Breast epithelium (tissue), 4 donors: ENCODE measurements around the gene NNMT. TPM values are rescaled to one million over a fixed set of nuclear protein-coding genes. Genes with fewer than 3 reads are reported as not detected.

Source experiments
- DNase-seq, 2 donors: peaks; one replicate each; pipeline ENCODE4 v3.0.0-alpha.2; 2019; ENCODE audit warnings: low spot score in 2 of 2
- H3K27ac ChIP-seq, 2 donors: fragments of 200-600 bp; sonication (generic) in 1 of 2; one replicate each; pipeline ENCODE4 v1.5.1; 2016 to 2019; ENCODE audit warnings: mild to moderate bottlenecking in 1 of 2
- H3K27me3 ChIP-seq, 2 donors: fragments of 200-600 bp; sonication (generic) in 1 of 2; one replicate each; pipeline versions ENCODE4 v1.5.1 to v1.6.0; 2017 to 2019; ENCODE audit warnings: control low read depth in 1 of 2, mild to moderate bottlenecking in 1 of 2
- H3K36me3 ChIP-seq: fragments of 200-600 bp; one replicate; pipeline ENCODE4 v1.5.1; 2019
- H3K4me1 ChIP-seq, 2 donors: fragments of 200-600 bp; sonication (generic); one replicate each; pipeline ENCODE4 v1.5.1; 2016 to 2019; ENCODE audit warnings: control low read depth in 1 of 2
- H3K4me3 ChIP-seq, 3 donors: fragments of 200-600 bp; sonication (generic); 1 replicate in 2 of 3; 2 replicates in 1 of 3; pipeline ENCODE4 v1.5.1; 2016 to 2019; ENCODE audit warnings: mild to moderate bottlenecking in 3 of 3, moderate library complexity in 2 of 3
- H3K9me3 ChIP-seq, 2 donors: fragments of 200-600 bp; sonication (generic) in 1 of 2; one replicate each; pipeline ENCODE4 v1.5.1; 2016 to 2019; ENCODE audit warnings: control low read depth in 1 of 2
- POLR2A ChIP-seq: fragments of 450-650 bp; IDR thresholded peaks from one replicate; pipeline ENCODE4 v1.6.1; 2016; ENCODE audit warnings: antibody characterized with exemption, mild to moderate bottlenecking, moderate library complexity
- POLR2AphosphoS5 ChIP-seq, 3 donors: sonication (generic); formaldehyde crosslinking; IDR thresholded peaks; one replicate each; pipeline ENCODE4 v1.6.1; 2017; ENCODE audit warnings: antibody characterized with exemption in 3 of 3
- intact Hi-C: fragments of 100-400 bp; cut with DNase I; formaldehyde crosslinking; loops from one replicate; pipeline ENCODE4 v1.15.1; 2023; ENCODE audit warnings: low total_unique reads
- total RNA-seq, 3 donors: library from RNA; depleted of rRNA; stranded (reverse); fragments of >200 nt; gene quantifications; one replicate each; pipeline ENCODE4 v1.1.0, GENCODE V29; 2016
- TF ChIP-seq, protein P1 (sequence below), 3 donors: fragments of 450-650 bp; IDR thresholded peaks; one replicate each; pipeline ENCODE4 v1.5.1; 2016 to 2017; ENCODE audit warnings: antibody characterized with exemption in 3 of 3, mild to moderate bottlenecking in 3 of 3, moderate library complexity in 3 of 3

NNMT gene
- total RNA-seq, 3 donors from 2014 or later = 987 to 2,750 (median 1,078) TPM

DNA sequence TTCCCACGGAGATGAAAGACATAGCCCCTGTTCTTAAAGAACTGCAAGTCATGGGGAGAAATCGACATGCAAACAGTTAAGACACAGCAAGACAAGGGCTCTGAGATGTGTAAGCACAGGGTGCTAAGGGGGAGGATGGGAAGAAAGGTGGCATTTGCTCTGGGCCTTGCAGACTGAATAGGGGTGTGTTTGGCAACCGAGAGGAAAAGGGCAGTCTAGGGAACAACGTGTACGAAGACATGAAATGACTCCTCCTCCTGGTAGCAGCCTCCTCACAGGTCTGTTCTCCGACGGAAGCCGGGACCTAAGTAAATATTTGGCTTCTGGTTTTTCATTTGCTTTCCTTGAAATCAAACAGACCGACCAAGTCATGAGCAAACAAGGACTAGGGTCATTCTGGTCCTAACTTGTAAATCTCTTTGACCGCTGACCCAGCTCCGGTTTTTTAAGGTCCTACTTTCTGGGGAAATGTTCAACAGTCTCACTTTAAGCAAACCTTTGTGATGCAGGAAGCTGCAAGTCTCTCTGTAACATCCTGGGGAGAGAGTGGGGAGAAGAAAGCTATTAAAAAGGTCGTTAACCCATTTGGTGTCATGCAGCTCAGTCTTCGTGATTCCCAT, 19.7 kb downstream of the NNMT start:
- DNase-seq = no peak
- peak overlapping the region in 1 of 3 donors; percentile 7 for H3K4me3 ChIP-seq
- intact Hi-C loops = no loop called here
- peak overlapping the region; percentile 23 to 25 for H3K27ac ChIP-seq
- TF ChIP-seq POLR2A = no peak
- TF ChIP-seq POLR2AphosphoS5 (IDR thresholded peaks at IDR 0.05) = peak in 1 of 3 donors; percentile 54
- peaks cover 0 to 3% of the 10 kb centered on the region in 2 donors for H3K4me1 ChIP-seq
- no peaks in the 10 kb centered on the region for H3K9me3 ChIP-seq
- no peaks in the 10 kb centered on the region for H3K27me3 ChIP-seq
- H3K36me3 ChIP-seq = peaks cover 7% of the 10 kb centered on the region

DNA sequence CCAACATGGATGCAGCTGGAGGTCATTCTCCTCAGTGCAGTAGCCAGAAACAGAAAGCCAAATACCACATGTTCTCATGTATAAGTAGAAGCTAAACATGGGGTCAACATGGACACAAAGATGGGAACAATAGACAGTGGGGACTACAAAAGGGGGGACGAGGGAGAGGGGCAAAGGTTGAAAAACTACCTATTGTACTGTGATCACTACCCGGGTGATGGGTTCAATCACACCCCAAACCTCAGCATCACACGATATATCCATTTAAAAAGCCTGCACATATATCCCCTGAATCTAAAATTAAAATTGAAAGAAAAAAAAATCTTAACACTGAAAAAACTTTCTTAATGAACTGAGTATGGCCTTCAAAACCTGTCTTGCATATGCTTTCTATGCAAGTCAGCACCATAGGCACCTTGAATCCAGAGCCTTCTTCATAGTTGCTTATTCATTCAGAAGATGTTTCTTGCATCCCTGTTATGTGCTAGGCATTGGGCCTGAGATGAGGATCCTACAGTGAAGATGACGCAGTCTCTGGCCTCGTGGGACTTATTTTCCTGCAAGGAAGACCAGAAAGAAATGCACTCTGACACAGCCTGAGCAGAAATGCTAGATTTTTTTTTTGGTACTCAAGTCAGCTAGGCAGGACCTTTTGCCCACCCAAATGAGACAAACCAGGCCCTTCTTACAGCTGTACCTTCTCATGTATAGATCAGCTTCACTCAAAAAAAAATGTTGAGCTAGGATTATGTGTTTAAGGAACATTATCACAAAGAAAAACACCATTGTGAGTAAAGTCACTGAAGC, 21.0 kb downstream of the NNMT start:
- H3K36me3 ChIP-seq = peaks cover 7% of the 10 kb centered on the region
- DNase-seq = no peak
- peak overlapping the region in 1 of 2 donors; percentile 36 for H3K27ac ChIP-seq
- H3K9me3 ChIP-seq = no peaks in the 10 kb centered on the region
- TF ChIP-seq POLR2A (no peak), POLR2AphosphoS5 (IDR thresholded peaks at IDR 0.05) (no peak)
- TF ChIP-seq, protein P1, sequence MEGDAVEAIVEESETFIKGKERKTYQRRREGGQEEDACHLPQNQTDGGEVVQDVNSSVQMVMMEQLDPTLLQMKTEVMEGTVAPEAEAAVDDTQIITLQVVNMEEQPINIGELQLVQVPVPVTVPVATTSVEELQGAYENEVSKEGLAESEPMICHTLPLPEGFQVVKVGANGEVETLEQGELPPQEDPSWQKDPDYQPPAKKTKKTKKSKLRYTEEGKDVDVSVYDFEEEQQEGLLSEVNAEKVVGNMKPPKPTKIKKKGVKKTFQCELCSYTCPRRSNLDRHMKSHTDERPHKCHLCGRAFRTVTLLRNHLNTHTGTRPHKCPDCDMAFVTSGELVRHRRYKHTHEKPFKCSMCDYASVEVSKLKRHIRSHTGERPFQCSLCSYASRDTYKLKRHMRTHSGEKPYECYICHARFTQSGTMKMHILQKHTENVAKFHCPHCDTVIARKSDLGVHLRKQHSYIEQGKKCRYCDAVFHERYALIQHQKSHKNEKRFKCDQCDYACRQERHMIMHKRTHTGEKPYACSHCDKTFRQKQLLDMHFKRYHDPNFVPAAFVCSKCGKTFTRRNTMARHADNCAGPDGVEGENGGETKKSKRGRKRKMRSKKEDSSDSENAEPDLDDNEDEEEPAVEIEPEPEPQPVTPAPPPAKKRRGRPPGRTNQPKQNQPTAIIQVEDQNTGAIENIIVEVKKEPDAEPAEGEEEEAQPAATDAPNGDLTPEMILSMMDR (IDR thresholded peaks at IDR 0.05) = no peak
- H3K27me3 ChIP-seq = no peaks in the 10 kb centered on the region
- no peak overlapping the region for H3K4me3 ChIP-seq
- H3K4me1 ChIP-seq = peaks cover 0 to 3% of the 10 kb centered on the region in 2 donors
- intact Hi-C loops = no loop called here

DNA sequence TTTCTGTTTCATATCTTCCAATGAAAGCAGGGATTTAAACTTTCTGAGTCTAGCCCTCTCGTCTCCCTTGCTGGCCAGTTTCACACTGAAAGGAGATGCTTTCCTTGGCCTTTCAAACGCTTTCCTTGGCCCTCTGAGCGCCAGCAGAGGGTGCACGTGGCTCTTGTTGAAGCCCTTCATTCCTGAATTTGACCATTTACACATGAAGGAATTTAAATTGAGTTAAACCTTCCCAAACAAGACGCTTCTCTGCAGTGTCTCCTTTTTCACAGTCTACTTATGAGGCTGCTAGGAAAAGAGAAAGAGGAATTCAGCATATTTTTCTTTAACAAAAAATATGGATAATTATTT, 21.6 kb downstream of the NNMT start:
- H3K36me3 ChIP-seq = peaks cover 2% of the 10 kb centered on the region
- intact Hi-C loops = no loop called here
- no peaks in the 10 kb centered on the region for H3K9me3 ChIP-seq
- H3K4me3 ChIP-seq = no peak overlapping the region
- no peaks in the 10 kb centered on the region for H3K27me3 ChIP-seq
- H3K27ac ChIP-seq = peak overlapping the region in 1 of 2 donors; percentile 36
- TF ChIP-seq, protein P1 (IDR thresholded peaks at IDR 0.05) = peak in 1 of 3 donors; percentile 12
- TF ChIP-seq POLR2AphosphoS5 (IDR thresholded peaks at IDR 0.05) = no peak
- H3K4me1 ChIP-seq = peaks cover 0 to 3% of the 10 kb centered on the region in 2 donors
- no peak for DNase-seq

DNA sequence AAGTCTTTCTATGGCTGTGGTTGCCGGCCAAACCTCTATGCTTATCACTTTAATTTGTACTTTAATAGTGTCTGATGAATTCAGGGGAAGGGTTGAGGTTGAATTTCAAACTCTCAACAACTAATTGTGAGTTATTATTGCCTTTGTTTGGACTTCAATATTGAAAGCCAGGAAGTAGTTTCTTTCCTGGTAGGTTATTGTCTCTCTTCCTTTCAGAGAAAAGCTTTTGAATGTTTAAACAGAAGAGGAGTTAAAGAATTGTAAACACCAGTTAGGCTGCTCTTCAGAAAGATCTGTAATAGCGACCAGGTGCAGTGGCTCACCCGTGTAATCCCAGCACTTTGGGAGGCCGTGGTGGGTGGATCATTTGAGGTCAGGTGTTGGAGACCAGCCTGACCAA, 22.2 kb downstream of the NNMT start:
- Histone ChIP-seq H3K27ac (peak overlapping the region; percentile 13 to 54), H3K9me3 (no peaks in the 10 kb centered on the region), H3K36me3 (no peaks in the 10 kb centered on the region), H3K27me3 (no peaks in the 10 kb centered on the region), H3K4me3 (no peak overlapping the region), H3K4me1 (peaks cover 0 to 3% of the 10 kb centered on the region in 2 donors)
- intact Hi-C loops = no loop called here
- TF ChIP-seq POLR2AphosphoS5 (IDR thresholded peaks at IDR 0.05) (no peak), POLR2A (no peak)
- TF ChIP-seq, protein P1 (IDR thresholded peaks at IDR 0.05) = no peak
- DNase-seq = no peak

DNA sequence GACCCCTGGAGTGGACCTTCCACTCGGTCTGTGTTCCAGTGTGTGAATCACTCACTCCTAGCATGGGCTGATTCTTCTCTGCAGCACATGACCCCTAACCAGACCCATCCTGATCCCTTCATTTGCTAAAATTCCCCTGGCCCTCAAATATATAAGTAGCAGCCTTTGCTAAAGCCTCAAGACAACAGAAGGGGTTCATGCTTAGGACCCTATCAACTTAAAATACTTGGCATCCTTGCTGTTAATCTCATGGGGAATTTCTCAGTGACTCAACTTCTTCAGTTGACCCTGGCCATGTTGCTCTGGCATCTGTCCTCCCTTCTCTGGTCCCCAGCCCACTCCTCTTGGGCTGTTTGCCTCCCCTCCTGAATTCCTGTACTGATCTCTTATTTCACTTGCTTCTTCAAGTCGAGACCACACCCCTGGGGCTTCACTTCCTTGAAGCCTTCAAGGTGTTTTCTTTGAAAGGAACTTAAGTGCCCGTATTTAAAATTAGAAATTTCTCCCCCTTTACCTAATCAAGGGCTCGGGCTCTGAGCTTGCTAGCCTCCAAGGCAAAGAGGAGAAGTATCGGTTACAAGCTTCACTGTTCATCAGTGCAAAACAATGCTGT, 23.6 kb downstream of the NNMT start:
- H3K36me3 ChIP-seq = no peaks in the 10 kb centered on the region
- H3K27ac ChIP-seq = peak overlapping the region; percentile 10 to 21
- no peaks in the 10 kb centered on the region for H3K27me3 ChIP-seq
- H3K9me3 ChIP-seq = no peaks in the 10 kb centered on the region
- no peak overlapping the region for H3K4me3 ChIP-seq
- TF ChIP-seq, protein P1 (IDR thresholded peaks at IDR 0.05) = no peak
- intact Hi-C loops = no loop called here
- DNase-seq = no peak
- peaks cover 0 to 3% of the 10 kb centered on the region in 2 donors for H3K4me1 ChIP-seq
